B cell (primary cell): Measurements from ENCODE around the gene SDF2. TPM values are rescaled to one million over a fixed set of nuclear protein-coding genes. Genes with fewer than 3 reads are reported as not detected.

Source experiments
- ATAC-seq: fragments of 200-7000 bp; cut with Tn5 transposase; one replicate; pipeline ENCODE4 v1.10.0; 2021; ENCODE audit warnings: low read depth, mild to moderate bottlenecking, moderate number of reproducible peaks, moderate library complexity
- CTCF ChIA-PET: fragments of 350-600 bp; sonication (Branson Sonifier 250); formaldehyde crosslinking; loops from one replicate; lab custom pipeline; 2021; ENCODE audit warnings: antibody characterized with exemption, inconsistent platforms; lab: Charles Lee
- POLR2A ChIA-PET: fragments of 350-600 bp; sonication (Branson Sonifier 250); formaldehyde crosslinking; loops from one replicate; lab custom pipeline; 2021; ENCODE audit warnings: antibody characterized with exemption; lab: Charles Lee
- DNase-seq: peaks from one replicate; pipeline ENCODE4 v3.0.0; 2013
- H2AFZ ChIP-seq: 2 replicates; pipeline ENCODE4 v1.6.1; 2012; ENCODE audit warnings: mild to moderate bottlenecking, low read depth, low read length; ENCODE audit not compliant: insufficient read depth, poor library complexity, severe bottlenecking
- H3K27ac ChIP-seq, 2 donors: 1 replicate in 1 of 2; 2 replicates in 1 of 2; pipeline ENCODE4 v1.5.1; 2012 to 2013; ENCODE audit warnings: low read length in 2 of 2, mild to moderate bottlenecking in 2 of 2, moderate library complexity in 1 of 2
- H3K27me3 ChIP-seq, 4 experiments: fragments of 200-600 bp in 1 of 4; sonication (generic) in 1 of 4; replicated peaks in 1 of 4; 1 replicate in 2 of 4; 2 replicates in 2 of 4; pipeline versions ENCODE4 v1.6.1 to v1.7.0; 2013 to 2016; ENCODE audit warnings: low read length in 3 of 4, mild to moderate bottlenecking in 2 of 4, mixed read lengths in 1 of 4, moderate library complexity in 1 of 4; ENCODE audit not compliant: insufficient read depth in 4 of 4, control insufficient read depth in 3 of 4; ENCODE audit errors: control extremely low read depth in 1 of 4
- H3K36me3 ChIP-seq, 2 experiments: replicated peaks in 1 of 2; 1 replicate in 1 of 2; 2 replicates in 1 of 2; pipeline versions ENCODE4 v1.6.1 to v1.7.1; 2013; ENCODE audit warnings: low read length in 1 of 2; ENCODE audit not compliant: insufficient read depth in 2 of 2, control insufficient read depth in 1 of 2; ENCODE audit errors: control extremely low read depth in 1 of 2, extremely low read depth in 1 of 2
- H3K4me1 ChIP-seq, 2 donors: fragments of 200-600 bp in 1 of 2; sonication (generic) in 1 of 2; 1 replicate in 1 of 2; 2 replicates in 1 of 2; pipeline versions ENCODE4 v1.5.1 to v1.6.1; 2013 to 2017; ENCODE audit warnings: low read length in 2 of 2; ENCODE audit not compliant: control insufficient read depth in 2 of 2, insufficient read depth in 2 of 2
- H3K4me2 ChIP-seq: replicated peaks from 2 replicates; pipeline ENCODE3; 2012; ENCODE audit warnings: mild to moderate bottlenecking, low read depth, low read length; ENCODE audit not compliant: poor library complexity, severe bottlenecking
- H3K4me3 ChIP-seq, 5 experiments: fragments of 200-600 bp in 1 of 5; sonication (generic) in 1 of 5; 1 replicate in 3 of 5; 2 replicates in 2 of 5; pipeline versions ENCODE4 v1.5.1 to v1.7.0; 2011 to 2016; ENCODE audit warnings: low read length in 4 of 5, mild to moderate bottlenecking in 4 of 5, low read depth in 2 of 5, control low read depth in 1 of 5, moderate library complexity in 1 of 5; ENCODE audit not compliant: insufficient read depth in 1 of 5; ENCODE audit errors: control extremely low read depth in 1 of 5, extremely low read depth in 1 of 5
- H3K79me2 ChIP-seq: fragments of 200-600 bp; sonication (generic); one replicate; pipeline ENCODE4 v1.6.0; 2016; ENCODE audit warnings: low read length; ENCODE audit not compliant: control insufficient read depth, insufficient read depth
- H3K9ac ChIP-seq: fragments of 200-600 bp; sonication (generic); 2 replicates; pipeline ENCODE4 v1.6.1; 2017; ENCODE audit warnings: mild to moderate bottlenecking, low read length, moderate library complexity
- H3K9me3 ChIP-seq, 3 donors: one replicate each; pipeline versions ENCODE4 v1.6.1 to v1.7.1; 2013; ENCODE audit warnings: low read length in 2 of 3; ENCODE audit not compliant: control insufficient read depth in 2 of 3, insufficient read depth in 1 of 3; ENCODE audit errors: control extremely low read depth in 1 of 3
- H4K20me1 ChIP-seq: 2 replicates; pipeline ENCODE4 v1.6.0; 2012; ENCODE audit warnings: mild to moderate bottlenecking, low read length; ENCODE audit not compliant: insufficient read depth, control insufficient read depth, poor library complexity, severe bottlenecking
- H3K27ac Mint-ChIP-seq: one replicate; pipeline ENCODE4 v1.8.0; 2021; ENCODE audit warnings: mixed read lengths
- H3K27me3 Mint-ChIP-seq: one replicate; pipeline ENCODE4 v1.8.0; 2021; ENCODE audit warnings: mixed read lengths
- H3K4me1 Mint-ChIP-seq: one replicate; pipeline ENCODE4 v1.8.0; 2021; ENCODE audit warnings: mixed read lengths
- H3K4me3 Mint-ChIP-seq: one replicate; pipeline ENCODE4 v1.8.0; 2021; ENCODE audit warnings: mixed read lengths
- H3K9me3 Mint-ChIP-seq: one replicate; pipeline ENCODE4 v1.8.0; 2022; ENCODE audit warnings: mixed read lengths; ENCODE audit not compliant: insufficient read depth
- CTCF ChIP-seq: fragments of 200-600 bp; IDR thresholded peaks from one replicate; pipeline ENCODE4 v1.8.0; 2022; ENCODE audit warnings: antibody characterized with exemption, mild to moderate bottlenecking
- EZH2 ChIP-seq: IDR thresholded peaks from 2 replicates; pipeline ENCODE4 v1.6.1; 2012; ENCODE audit warnings: borderline replicate concordance, low read depth, mild to moderate bottlenecking, moderate library complexity, low read length; ENCODE audit not compliant: insufficient read depth, poor library complexity, severe bottlenecking
- WGBS: methylation state at CpG from one replicate; pipeline ENCODE4 v1.1.5; 2013; ENCODE audit warnings: missing lambda C conversion rate; ENCODE audit not compliant: insufficient coverage; 5-methylcytosine and 5-hydroxymethylcytosine counted together
- intact Hi-C: fragments of 100-400 bp; cut with micrococcal nuclease; formaldehyde crosslinking; loops from one replicate; pipeline ENCODE4 v1.10.0; 2022
- polyA plus RNA-seq: library from polyadenylated mRNA; depleted of rRNA; stranded (reverse); fragments of >200 nt; gene quantifications from 2 replicates; pipeline ENCODE4 v1.2.3, GENCODE V29; 2012
- total RNA-seq, 2 donors: library from RNA; stranded (reverse); fragments of 120-200 nt in 1 of 2; gene quantifications; 1 replicate in 1 of 2; 2 replicates in 1 of 2; pipeline versions ENCODE4 v1.2.3 to v1.2.4, GENCODE V29; 2013 to 2022

SDF2 gene
- total and polyA plus RNA-seq, 2 donors (not counting 1 experiment from before 2014, with no cell fraction given): 32.6 to 40.4 TPM

DNA sequence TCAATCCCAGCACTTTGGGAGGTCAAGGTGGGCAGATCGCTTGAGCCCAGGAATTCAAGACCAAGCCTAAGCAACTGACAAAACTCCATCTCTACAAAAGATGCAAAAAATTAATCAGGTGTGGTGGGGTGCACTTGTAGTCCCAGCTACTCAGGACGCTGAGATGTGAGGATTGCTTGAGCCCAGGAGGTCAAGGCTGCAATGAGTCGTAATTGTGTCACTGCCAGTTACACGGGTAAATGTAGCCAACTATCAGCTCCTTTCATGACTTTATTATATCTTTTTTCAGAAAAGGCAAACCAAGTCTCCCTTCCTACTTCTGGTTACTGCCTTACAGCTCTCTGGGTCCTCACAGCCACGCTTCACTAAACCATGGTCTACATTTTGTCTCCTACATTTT lies 4.0 kb downstream of the SDF2 start:
- Mint-ChIP-seq H3K4me1 (peaks cover 30% of the 10 kb centered on the region), H3K9me3 (no peaks in the 10 kb centered on the region), H3K27ac (no peak overlapping the region), H3K27me3 (no peaks in the 10 kb centered on the region), H3K4me3 (no peak overlapping the region)
- Histone ChIP-seq H4K20me1 (peaks cover 10% of the 10 kb centered on the region), H3K4me1 (peaks cover 14 to 16% of the 10 kb centered on the region in 2 donors), H3K27ac (no peak overlapping the region), H3K27me3 (no peaks in the 10 kb centered on the region), H2AFZ (no peak overlapping the region), H3K9ac (no peak overlapping the region), H3K36me3 (peaks cover 5 to 22% of the 10 kb centered on the region in 2 experiments), H3K9me3 (peaks cover 0 to 8% (median 0%) of the 10 kb centered on the region in 3 donors), H3K4me3 (no peak overlapping the region), H3K79me2 (peaks cover 88% of the 10 kb centered on the region), H3K4me2 (no peak overlapping the region)
- ATAC-seq (no peak), DNase-seq (no peak)
- TF ChIP-seq CTCF (no peak), EZH2 (no peak)
- ChIA-PET POLR2A (no interaction called here), CTCF (no interaction called here)
- intact Hi-C loops: no loop called here
- WGBS: 100% methylated on average over 2 of the region's 5 CpGs

DNA sequence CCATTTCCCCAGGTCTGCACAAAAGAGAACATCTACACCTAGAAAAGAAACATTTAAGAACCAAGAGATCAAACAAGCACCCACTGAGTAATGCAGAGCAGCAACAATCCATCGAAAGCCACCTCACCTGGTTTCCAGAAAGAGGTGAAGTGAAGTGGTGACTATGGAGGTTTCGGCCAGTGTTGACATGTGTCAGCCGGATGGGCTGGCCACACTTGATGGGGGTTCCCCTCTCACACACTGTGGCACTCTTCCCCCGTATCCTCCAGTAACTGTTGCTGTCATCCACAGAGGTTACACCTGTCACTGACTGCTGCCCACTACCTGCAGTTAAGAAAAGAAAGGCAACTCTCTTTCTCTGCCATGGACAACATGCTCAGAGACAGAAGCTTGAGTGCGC lies 6.5 kb downstream of the SDF2 start:
- no peak overlapping the region for H2AFZ ChIP-seq
- H3K4me3 Mint-ChIP-seq: no peak overlapping the region
- POLR2A ChIA-PET: no interaction called here
- TF ChIP-seq CTCF (no peak), EZH2 (no peak)
- H3K4me2 ChIP-seq: no peak overlapping the region
- no peak overlapping the region for H3K27ac Mint-ChIP-seq
- no peaks in the 10 kb centered on the region for H3K27me3 Mint-ChIP-seq
- peaks cover 0 to 8% (median 0%) of the 10 kb centered on the region in 3 donors for H3K9me3 ChIP-seq
- DNase-seq: no peak
- H3K9ac ChIP-seq: no peak overlapping the region
- H3K4me1 Mint-ChIP-seq: peaks cover 6% of the 10 kb centered on the region
- H4K20me1 ChIP-seq: peaks cover 11% of the 10 kb centered on the region
- H3K36me3 ChIP-seq: peaks cover 10 to 33% of the 10 kb centered on the region in 2 experiments
- no peak for ATAC-seq
- H3K27ac ChIP-seq: no peak overlapping the region
- H3K9me3 Mint-ChIP-seq: no peaks in the 10 kb centered on the region
- WGBS: no CpG with 5 or more reads among the region's 5 CpGs
- peaks cover 83% of the 10 kb centered on the region for H3K79me2 ChIP-seq
- no peaks in the 10 kb centered on the region for H3K27me3 ChIP-seq
- H3K4me3 ChIP-seq: no peak overlapping the region
- CTCF ChIA-PET: interaction anchor here (0.5 kb wide), 1 partner anchor 8 kb away, joined by 3 read pairs; no protein-coding TSS in a partner anchor
- H3K4me1 ChIP-seq: no peaks in the 10 kb centered on the region
- intact Hi-C loops: no loop called here
